NCI-H526 treated with DMSO at 0.1 percent for 48 hours (cell line): Measurements from ENCODE around the gene DAAM1.

Source experiments
- DNase-seq: peaks from one replicate; lab custom pipeline; 2025; lab: John Stamatoyannopoulos, UW

The DAAM1 gene

DNA sequence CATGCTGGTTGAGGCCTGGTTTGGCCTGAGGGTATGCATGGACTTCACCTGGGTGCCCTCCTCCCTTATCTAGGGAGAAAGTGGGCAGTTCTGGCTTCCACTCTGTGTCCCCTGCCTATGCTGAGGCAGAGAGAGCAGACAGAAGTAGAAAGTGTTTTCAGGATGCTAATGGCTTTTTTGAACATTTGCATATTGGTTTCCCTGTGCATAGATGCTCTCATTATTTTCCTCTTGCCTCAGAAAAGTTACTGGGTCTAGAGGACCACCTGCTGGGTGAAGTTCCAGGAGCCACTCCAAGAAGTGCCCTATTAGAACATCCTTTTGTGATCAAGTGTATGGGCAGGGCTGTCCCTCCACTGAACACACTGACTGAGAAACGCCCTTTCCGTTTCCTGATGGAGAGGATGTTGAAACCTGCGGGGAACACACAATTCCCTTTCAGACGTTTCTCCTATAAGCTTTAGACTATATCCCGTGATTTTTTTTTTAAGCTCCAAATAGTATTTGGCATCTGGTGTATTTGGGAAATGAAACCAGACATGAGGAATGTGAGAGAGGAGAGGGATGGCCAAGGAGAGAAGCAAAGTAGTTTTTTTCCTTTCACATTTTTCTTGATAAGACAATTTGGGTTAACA lies 66.6 kb downstream of the DAAM1 start:
- peak; percentile 44 for DNase-seq

DNA sequence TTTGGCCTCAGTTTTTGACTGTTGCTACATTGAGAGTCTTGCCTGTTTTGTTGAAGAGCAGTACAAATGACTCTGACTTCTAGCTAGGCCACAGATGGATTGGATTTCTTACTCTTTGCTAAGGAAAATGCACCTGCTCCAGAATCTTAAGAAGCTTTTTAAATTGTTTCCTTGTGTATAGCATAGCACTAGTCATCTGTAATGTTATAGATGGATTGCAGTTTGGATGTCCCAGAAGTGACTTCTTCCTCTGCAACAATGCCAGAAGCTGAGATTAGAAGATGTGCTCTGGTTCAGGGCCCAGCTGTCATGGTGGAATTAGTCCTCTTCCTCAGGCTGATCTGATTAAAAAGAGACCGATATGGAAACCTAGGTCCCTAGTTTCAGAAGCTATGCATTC lies 67.9 kb downstream of the DAAM1 start:
- no peak for DNase-seq

DNA sequence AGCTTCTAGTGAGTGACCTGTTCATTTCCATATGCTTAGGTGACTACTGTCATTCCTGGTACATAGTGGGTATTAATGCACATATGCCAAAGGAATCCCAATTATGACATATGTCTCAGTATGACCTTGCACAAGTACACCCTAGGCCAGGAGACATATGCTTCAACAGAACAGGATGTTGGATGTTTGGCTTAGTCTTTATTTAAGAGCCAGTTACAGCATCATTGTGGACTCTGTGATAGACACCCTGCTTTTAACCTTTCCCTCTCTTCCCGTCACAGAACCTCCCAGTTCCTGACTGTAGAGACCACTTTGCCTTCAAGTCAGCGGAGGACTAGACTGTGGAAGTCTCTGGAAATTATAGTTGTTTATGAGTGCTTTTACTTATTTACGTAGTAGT lies 72.9 kb downstream of the DAAM1 start:
- DNase-seq, result no peak

DNA sequence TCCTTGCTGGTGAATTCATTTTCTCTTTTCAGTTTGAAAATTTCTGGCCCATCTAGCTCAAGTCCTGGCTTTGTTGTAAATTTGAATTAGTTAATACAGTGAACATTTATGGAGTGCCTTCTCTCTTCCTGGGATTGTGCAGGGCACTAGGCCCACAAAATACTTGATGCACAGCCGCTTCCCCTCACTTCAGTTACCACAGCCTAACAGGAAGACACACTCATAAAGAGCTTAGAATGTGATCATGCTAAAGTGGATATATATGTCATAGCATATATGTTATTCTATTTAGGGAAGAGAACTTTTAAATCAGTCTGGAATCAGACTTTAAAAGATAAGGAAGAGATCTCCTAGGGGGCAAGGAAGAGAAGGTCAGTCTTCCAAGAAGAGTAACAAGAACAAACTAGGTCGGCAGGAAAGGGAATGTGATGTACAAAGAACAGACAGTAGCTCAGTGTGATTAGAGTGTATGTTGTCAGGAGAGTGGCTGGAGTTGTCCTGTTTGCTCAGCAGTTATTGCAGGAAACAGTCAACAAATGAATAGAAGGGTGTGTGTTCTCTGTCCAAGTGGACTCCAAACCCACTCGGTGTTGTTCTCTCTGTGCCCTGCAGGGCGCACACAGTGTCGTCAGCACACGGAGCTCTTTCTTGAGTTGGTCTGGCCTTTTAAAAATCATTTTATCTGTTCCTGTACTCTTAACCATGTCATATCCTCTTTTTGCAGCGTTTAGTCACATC lies 74.4 kb downstream of the DAAM1 start:
- no peak for DNase-seq

DNA sequence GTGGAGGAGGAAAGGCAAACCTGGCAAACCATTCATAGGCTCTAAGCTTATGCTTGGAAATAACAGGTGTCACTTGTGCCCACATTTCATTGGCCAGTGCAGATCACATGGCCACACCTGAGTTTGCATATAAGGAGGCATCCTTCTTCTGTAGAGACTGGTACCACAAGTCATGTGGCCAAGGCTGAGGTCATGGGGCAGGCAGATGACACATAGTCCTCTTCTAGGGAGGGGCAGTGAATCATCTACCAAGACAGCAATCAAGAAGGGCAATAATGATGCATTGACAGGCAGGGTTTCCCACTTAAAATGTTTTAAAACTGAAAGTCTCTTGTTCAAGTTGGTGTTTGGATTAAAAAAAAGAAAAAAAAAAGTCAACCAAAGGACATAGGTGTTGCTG lies 77.3 kb downstream of the DAAM1 start:
- DNase-seq, result no peak

DNA sequence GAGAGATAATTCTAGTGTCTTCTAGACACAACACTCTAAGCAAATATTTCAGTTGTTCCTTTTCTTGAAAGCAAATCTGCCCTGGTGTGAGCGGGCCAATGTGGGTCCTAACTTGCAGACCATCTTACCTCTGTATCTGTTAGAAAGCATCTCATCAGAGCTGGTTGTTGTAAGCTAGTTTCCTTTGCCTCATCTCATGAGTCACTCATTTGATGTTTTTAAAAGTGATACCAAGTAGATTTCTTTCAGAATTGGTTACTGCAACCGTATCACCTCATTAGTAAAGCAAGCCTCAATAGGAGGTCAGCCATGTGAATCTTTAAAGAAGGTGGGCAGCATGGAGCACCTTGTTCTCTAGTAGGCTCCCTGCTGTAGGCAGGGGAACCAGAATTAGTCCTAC lies 78.6 kb downstream of the DAAM1 start:
- no peak for DNase-seq

DNA sequence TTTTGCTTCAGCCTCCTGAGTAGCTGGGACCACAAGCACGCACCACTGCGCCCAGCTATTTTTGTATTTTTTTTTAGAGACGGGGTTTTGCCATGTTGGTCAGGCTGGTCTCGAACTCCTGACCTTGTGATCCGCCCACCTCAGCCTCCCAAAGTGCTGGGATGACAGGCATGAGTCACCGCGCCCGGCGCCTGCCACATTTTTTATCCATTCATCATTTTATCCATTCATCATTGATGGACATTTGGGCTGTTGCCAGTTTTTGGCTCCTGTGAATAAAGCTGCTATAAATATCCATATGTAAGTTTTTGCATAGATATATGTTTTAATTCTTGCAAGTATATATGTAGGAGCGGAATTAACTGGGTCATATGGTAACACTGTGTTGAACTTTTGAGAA lies 79.5 kb downstream of the DAAM1 start:
- DNase-seq, result no peak

DNA sequence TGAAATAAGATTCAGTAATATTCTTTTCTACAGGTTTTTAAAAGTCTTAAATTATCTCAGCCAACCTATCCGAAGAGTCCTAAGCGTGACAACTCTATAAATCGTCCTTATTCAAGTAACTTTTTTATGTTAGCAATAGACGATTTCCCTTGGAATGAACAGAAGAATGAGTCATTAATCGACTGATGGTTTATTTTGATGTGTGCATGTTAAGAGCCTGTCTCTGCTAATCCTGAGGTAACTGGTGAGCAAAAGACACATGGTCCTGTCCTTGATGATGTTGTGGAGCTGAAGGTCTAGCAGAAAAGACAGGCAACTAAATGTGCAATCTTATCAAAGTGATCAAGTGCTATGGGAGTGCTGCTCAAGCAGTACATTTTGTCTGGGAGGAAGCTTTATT lies 80.4 kb downstream of the DAAM1 start:
- DNase-seq, result no peak

DNA sequence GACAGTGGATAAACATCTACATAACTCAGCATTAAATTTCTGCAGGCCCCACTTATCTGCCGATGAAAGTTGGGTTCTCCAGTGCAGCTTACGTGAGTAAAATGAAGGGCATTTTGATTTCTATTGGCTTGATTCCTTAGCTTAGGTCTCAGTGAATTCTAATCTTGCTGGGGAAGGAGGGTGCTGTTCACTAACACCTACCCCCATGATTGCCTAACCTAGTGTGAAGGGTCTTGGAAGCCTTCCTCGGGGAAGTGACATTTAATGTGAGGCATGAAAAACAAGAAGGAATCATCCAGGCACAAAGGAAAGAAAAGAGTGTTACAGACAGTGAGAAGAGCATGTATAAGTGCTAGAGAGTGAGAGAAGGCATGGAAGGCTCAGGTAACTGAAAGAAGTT lies 81.0 kb downstream of the DAAM1 start:
- no peak for DNase-seq

DNA sequence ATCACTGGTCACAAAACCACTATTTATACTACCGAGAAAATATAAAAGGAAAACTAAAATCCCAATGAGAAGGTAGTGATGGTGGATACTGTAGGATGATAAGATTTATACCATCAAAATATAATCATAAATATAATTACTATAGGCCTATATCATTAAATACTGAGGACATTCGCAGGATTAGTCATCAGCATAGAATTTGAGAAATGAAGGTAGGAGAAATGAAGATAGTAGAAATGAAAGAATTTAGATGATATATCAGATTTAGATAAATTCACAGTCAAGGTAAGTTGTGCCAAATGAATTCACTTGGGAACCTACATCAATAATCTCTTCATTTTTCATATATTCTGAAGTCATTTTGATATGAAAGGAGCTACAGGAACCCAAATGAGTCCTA lies 82.8 kb downstream of the DAAM1 start:
- DNase-seq, result no peak

DNA sequence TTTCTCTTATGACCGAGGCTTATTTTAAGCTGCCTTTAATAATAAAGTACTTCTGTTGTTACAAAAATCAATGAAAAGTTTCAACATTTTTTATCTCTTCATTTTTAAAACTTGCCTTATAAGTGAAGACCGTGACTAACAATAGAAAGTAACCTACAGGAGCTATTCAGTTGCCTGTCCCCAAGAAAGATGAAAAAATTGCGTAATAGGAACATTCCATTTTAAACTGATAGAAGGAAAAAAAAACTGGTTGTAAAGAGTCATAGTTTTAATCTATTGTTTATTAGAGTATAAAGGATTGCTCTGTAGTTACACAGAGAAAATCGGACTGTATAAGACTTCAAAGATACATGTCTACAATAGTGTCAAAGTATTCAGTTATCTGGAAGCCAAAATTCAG lies 83.3 kb downstream of the DAAM1 start:
- no peak for DNase-seq

DNA sequence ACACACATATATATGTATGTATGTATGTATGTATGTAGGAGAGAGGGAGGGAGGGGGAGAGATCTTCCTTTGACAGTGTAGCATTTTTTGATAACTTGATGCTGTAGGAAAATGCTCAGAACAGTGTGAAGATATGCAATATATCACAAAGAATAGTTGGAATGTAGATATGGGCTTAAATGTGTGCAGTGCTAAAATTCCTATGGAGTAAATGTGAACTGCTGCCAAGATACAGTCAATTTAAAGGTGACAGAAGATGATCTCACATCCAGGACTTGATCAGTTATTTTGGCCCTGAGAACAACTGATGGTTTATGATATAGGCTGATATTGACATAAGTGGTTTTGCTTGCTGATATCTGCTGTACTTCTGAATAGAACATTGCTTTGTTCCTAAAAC lies 84.2 kb downstream of the DAAM1 start:
- DNase-seq, result no peak

DNA sequence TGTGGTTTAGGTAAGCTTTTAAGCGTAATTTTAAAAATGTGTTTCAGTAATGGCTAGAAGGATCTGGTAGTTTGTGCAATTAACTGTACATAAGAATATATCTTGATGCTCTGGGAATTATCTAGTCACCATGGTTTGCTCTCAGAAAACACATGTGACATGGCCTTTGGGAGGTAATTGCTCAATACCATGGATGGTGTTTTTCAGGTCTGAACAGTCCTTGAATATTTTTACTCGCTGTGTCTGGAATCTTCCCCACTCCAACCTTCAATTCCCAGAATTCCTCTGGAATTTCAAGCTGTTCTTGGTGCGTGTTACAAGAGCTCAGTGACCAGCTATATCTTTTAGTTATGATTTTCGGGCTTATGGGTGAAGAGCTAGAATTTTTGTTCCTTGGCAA lies 85.3 kb downstream of the DAAM1 start:
- no peak for DNase-seq

DNA sequence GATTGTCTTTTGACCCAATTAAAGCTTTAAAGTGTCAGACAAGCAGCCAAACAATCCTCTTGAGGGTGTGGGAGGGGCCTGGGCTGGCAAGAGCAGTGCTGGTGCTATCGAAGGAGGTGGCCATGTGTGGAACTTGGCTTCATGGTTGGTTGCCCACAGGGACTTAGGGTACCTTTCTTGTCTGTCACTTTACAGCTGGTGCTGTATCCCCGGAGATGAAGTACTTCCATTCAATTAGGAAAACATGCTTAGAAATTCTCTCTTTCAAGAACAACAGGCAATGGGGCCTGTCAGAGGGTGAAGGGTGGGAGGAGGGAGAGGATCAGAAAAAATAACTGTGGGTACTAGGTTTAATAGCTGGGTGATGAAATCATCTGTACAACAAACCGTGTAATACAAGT lies 86.5 kb downstream of the DAAM1 start:
- no peak for DNase-seq

DNA sequence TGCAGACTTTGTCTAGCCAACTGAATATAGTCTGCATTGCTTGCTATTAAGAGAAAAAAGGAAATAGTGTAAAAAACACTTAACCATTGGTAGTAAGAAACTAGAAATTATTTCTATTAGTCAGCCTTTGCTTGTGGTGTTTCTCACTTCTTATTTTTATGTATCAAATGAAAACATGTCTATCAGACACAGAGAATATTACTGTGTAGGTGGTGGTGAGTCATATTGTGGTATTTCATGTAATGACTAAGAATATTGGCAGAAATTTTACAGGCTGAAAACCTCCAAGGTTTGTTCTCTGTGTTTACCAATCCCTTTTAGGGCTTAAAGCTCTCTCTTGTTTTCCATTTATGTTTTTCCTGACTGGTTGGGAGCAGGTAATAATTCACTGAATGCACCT lies 87.2 kb downstream of the DAAM1 start:
- no peak for DNase-seq

DNA sequence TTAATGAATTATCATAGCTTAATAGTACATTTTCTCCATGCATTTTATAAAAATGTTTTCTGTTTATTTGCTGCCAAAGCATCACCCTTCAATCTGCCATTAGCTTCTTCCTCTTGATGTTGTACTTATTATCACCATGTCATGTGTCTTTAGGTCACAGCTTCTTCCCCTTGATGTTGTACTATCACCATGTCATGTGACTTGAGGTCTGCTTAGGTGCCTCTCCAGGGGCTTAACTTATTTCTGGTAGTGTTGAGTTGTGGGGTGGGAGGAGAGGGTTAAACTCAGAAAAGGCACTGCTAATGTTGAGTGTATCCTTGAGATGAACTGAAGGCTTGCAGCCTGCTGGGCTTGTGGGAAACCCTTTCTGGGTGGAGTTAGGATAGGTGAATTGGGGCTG lies 87.8 kb downstream of the DAAM1 start:
- DNase-seq, result no peak

DNA sequence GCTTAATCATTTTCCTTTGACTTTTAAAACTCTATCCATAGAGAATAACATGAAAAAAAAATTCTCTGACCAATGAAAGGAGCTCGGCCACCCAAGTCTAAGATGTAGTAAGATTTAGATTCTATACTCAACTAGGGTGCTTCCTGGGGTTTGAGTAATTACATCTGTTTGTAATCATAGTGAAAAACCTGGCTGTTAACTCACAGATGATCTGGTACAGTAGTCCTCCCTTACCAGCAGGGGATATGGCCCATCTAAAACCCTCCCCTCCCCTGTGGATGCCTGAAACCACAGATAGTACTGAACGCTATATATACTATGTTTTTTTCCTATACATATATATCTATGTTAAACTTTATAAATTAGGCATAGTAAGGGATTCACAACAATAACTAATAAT lies 89.2 kb downstream of the DAAM1 start:
- no peak for DNase-seq

DNA sequence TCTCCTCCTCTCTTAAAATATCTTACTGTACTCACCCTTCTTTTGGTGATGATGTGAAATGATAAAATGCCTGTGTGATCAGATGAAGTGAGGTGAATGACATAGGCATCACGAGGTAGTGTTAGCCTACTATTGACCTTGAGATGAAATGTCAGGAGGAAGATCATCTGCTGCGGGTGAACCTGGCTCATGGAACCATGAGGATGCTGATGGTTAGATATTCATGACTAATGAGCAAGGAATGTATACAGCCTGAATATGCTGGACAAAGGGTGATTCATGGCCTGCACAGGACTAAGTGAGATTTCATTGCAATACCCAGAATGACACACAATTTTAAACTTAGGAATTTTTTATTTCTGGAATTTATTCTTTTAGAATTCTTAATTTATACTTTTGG lies 89.6 kb downstream of the DAAM1 start:
- no peak for DNase-seq

DNA sequence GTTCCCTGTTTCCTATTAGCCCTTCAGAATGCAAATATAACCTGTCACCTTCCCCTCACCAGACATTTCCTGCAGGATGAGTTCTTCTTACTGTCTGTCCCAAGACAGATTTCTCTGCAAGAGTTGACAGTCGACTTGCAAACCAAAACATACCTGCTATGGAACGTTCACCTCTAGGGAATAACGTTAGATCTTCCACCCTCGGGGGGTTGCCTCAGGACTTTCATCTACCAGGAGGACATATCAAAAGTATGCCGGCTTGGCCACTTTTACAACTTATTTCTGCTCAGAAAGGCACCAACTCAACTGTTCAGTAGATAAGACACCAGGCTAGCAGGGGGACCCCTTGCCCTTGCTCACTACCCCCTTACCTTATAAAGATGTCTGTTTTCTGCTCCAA lies 92.5 kb downstream of the DAAM1 start:
- no peak for DNase-seq

DNA sequence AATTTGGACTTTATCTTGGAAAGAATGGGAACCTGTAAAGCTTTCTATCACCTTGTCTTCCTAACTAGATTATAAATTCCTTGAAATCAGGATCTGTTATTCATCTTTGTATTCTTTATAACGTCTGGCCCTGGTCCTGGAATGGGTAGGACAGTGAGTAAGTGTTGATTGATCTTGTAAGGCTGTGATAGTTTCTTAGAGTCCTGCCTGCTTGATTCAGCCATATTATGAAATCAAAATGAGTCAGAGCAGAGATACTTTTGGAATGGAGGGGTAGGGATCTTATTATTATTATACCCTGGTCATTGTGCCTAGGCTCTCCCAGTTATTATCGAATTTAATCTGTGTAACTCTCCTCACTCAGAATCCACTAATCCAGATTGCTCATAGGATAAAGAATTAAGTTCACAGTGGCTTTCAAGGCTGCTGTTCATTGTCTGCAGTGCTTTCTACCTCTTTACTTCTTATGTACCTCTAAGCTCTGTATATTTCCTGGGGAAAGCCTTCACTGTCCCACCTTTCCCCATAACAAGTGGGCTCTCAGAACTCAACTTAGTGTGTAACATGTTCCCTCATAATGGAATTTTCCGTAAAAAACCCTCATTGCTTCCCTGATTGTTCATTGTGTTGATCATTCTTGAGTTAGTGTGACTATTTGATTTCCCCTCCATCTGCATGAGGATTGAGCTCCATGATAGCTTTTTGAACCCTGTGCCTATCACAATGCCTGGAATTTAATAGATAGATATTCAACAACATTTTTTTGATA lies 93.3 kb downstream of the DAAM1 start:
- DNase-seq, result no peak

DNA sequence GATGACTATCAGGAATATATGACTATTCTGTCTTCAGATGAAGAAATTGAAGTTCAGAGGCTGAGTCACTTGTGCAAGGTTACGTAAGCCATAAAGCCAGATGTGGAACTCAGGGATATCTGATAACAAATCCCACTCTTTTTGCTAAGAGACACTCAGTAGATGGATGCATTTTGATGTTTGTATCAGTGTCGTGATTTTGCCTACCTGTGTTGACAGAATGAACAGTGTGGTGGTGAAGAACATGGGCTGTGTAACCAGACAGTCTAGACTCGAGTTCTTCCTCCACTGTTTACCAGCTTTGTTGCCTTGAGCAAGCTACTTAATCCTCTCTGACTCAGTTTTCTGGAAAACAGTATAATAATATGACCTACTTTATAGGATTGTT lies 93.9 kb downstream of the DAAM1 start:
- no peak for DNase-seq

DNA sequence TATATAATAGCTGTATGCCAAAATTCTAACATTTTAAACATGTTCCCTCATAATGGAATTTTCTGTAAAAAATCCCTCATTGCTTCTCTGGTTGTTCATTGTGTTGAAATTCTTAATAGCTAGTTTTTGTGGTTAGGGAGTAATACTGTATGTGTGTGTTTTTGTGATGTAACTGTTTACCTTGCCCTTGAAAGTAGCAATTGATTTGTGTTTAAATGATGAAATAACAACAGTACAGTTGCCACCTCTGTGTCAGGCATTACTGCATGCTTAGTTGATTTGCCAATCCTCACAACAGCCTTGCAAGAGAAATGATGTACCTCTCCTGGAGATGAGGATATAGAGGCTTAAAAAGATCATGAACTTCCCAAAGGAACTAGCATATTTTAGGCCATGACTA lies 94.9 kb downstream of the DAAM1 start:
- DNase-seq, result no peak

DNA sequence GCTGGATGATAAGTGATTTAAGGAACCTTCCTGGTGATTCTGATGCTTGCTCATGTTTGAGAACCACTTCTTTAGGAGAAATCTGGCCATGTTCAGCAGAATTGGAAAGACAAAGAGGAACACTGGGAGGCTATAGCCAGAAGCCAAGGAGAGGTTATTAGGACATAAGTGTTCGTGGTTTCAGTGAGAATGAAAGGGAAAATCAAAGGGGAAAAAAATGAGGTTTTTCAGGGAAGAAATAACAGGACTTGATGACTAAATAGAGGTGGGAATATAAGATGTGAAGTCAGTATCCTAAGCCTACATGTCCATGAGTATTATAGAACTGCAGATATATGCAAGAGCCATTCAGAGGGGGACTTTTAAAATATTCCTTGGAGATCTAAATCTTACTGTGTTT lies 95.6 kb downstream of the DAAM1 start:
- DNase-seq, result no peak

DNA sequence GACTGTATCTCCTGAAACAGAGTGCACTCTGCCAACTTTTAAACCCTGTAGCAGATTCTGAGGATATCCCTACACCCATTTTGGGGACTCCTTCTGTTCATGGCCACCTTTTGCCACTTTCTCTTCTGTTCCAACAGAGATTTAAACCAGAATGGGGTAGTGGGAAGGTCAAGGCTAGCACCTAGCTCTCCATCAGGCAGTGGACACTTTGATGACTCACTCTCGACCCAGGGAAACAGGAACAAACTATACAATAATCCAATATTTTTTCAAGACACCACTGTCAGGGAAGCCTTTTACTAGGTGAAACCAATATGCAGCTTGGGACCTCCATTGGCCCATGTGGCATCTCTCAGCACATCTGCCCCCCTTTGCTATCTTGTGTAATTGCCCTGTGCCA lies 103.6 kb downstream of the DAAM1 start:
- DNase-seq, result no peak
